ENCODE data around the gene IPO7.

GRCh38 chr11:9495803-9496514 lies 111.5 kb downstream of the IPO7 start:
- TF ChIP-seq POLR2A (IDR thresholded peaks at IDR 0.05) (no peak), CTCF (IDR thresholded peaks at IDR 0.05) (no peak), POLR2AphosphoS5 (IDR thresholded peaks at IDR 0.05) (no peak)
